Measurements from ENCODE around the gene IFITM10.

DNA sequence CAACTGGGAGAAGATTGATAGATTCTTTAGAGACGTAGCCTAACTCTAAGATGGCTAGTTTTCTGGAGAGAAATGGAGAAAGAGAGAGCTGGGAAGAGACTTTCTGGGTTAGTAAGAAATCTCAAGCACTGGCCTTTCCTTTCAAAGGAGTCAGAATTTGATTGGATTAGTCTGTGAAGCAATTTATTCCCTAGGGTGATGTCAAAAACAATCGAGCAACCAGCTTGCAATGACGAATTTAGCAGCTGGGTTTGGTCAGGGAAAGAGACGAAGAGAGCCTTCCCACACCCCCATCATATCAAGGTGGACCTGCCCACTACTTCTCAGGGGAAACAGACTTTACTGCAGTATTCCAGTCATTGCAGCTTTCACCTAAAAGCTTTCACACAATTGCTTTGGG lies 42.6 kb downstream of the IFITM10 start:
- TF ChIP-seq FUS (optimal IDR thresholded peaks at IDR 0.05; ENCODE audit: low read depth, low read length) (no peak), SMC3 (conservative IDR thresholded peaks at IDR 0.05; ENCODE audit: insufficient read depth, low read depth, low read length) (no peak), ZBTB1 (CRISPR knock-in tag; IDR thresholded peaks at IDR 0.05; ENCODE audit: borderline replicate concordance, low read depth) (no peak), ZNF217 (CRISPR knock-in tag; IDR thresholded peaks at IDR 0.05) (no peak), ZNF124 (CRISPR knock-in tag; IDR thresholded peaks at IDR 0.05) (no peak), RBFOX2 (IDR thresholded peaks at IDR 0.05; ENCODE audit: low read depth, low read length) (no peak)
- TF ChIP-seq, protein P1, sequence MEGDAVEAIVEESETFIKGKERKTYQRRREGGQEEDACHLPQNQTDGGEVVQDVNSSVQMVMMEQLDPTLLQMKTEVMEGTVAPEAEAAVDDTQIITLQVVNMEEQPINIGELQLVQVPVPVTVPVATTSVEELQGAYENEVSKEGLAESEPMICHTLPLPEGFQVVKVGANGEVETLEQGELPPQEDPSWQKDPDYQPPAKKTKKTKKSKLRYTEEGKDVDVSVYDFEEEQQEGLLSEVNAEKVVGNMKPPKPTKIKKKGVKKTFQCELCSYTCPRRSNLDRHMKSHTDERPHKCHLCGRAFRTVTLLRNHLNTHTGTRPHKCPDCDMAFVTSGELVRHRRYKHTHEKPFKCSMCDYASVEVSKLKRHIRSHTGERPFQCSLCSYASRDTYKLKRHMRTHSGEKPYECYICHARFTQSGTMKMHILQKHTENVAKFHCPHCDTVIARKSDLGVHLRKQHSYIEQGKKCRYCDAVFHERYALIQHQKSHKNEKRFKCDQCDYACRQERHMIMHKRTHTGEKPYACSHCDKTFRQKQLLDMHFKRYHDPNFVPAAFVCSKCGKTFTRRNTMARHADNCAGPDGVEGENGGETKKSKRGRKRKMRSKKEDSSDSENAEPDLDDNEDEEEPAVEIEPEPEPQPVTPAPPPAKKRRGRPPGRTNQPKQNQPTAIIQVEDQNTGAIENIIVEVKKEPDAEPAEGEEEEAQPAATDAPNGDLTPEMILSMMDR (IDR thresholded peaks at IDR 0.05 in 2 of 3, conservative IDR thresholded peaks at IDR 0.05 in 1 of 3; ENCODE audit: insufficient read depth in 2 of 3, low read depth in 1 of 3, low read length in 3 of 3): no peak

Data from K562 (cell line).